ENCODE measurements around the gene TFAP2B.

DNA sequence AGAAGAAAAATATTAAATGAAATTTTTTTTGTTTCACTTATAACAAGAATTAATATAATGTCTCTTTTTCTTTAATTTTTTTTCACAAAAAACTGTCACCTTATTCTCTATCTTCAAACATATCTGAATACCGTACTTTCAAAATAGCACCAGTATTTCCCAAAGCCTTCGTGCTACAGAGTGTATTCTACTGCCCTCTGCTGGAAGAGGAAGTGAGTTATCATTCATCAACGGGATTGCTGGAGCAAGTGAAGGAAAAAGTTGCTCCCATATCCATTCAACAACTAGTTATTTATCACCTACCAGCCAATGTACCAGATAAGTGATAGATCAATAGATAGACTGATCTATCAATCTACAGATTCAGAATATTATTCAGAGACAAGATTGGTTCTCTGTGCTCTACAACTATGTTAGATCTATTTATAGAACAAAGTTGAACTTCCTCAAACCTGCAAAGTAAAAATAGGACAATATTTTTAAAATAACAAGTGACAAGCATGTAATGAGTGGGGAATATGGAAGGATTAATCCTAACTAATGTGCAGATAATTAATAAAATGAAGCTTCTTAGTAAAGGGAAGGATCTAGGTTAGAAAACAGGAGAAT is 26.7 kb upstream of the TFAP2B start:
- no peak for TF ChIP-seq SUZ12 (IDR thresholded peaks at IDR 0.05; ENCODE audit: extremely low read depth, insufficient read depth, insufficient read length)
- TF ChIP-seq YY1 (IDR thresholded peaks at IDR 0.05; ENCODE audit: insufficient read depth, insufficient read length), result no peak
- TF ChIP-seq ZNF274 (IDR thresholded peaks at IDR 0.05; ENCODE audit: low read depth, low read length), result no peak

All from NT2/D1 (cell line).